Panc1 (cell line): ENCODE data around the gene GUCD1.

Experiments used
- CTCF ChIP-seq: fragments of 450-650 bp; IDR thresholded peaks from 2 replicates; pipeline ENCODE4 v1.5.1; 2017; ENCODE audit warnings: mild to moderate bottlenecking
- POLR2AphosphoS5 ChIP-seq: IDR thresholded peaks from 2 replicates; pipeline ENCODE4 v1.6.1; 2012; ENCODE audit warnings: mild to moderate bottlenecking, low read depth, low read length, moderate library complexity
- REST ChIP-seq, 2 experiments: IDR thresholded peaks; 2 replicates each; pipeline ENCODE4 v1.6.1; 2011 to 2012; ENCODE audit warnings: low read depth in 2 of 2, control low read depth in 1 of 2, low read length in 1 of 2, mild to moderate bottlenecking in 1 of 2, moderate library complexity in 1 of 2; ENCODE audit not compliant: insufficient read depth in 1 of 2
- SIN3A ChIP-seq: IDR thresholded peaks from 2 replicates; pipeline ENCODE4 v1.6.1; 2012; ENCODE audit warnings: low read depth, mild to moderate bottlenecking, low read length, moderate library complexity, borderline replicate concordance; ENCODE audit not compliant: insufficient read depth
- TCF7L2 ChIP-seq: IDR thresholded peaks from 2 replicates; pipeline ENCODE4 v1.6.1; 2011; ENCODE audit warnings: mild to moderate bottlenecking, low read depth, low read length, inconsistent platforms

- no peak for TF ChIP-seq CTCF
- TF ChIP-seq SIN3A: no peak
- no peak for TF ChIP-seq POLR2AphosphoS5
- no peak for TF ChIP-seq REST (IDR thresholded peaks at IDR 0.05; ENCODE audit: insufficient read depth in 1 of 2, low read depth in 2 of 2, low read length in 1 of 2)
- no peak for TF ChIP-seq TCF7L2
These were observed 58.3 kb downstream of the GUCD1 start for GRCh38 chr22:24496661-24497060.
